RCC 7860 (cell line): ENCODE measurements around the gene ABR.
"Not testable (repeated sequence)": the region's sequence is repeated elsewhere in the genome, so short reads cannot be mapped to it uniquely, and the experiment has no call there.

Experiments used
- DNase-seq: peaks from one replicate; pipeline ENCODE4 v3.0.0-alpha.2; 2015; ENCODE audit warnings: low spot score
- FAIRE-seq: peaks from 2 replicates; lab custom pipeline; 2012; peaks lifted over from hg19 to GRCh38; lab: Jason Lieb, UNC

ABR gene

GRCh38 chr17:1202291-1202690 is 22.5 kb upstream of the ABR start:
- FAIRE-seq (no peak), DNase-seq (no peak)

GRCh38 chr17:1201132-1201702 is 21.4 kb upstream of the ABR start:
- no peak for FAIRE-seq
- no peak for DNase-seq

GRCh38 chr17:1199271-1199743 is 19.5 kb upstream of the ABR start:
- DNase-seq, FAIRE-seq: not testable (repeated sequence)

- no peak for DNase-seq
- no peak for FAIRE-seq
Measured at GRCh38 chr17:1197781-1198490, 18.2 kb upstream of the ABR start.

- no peak for FAIRE-seq
- DNase-seq: no peak
Measured at GRCh38 chr17:1197379-1197778, 17.6 kb upstream of the ABR start.

- no peak for FAIRE-seq
Measured at GRCh38 chr17:1196946-1197345, 17.2 kb upstream of the ABR start.

GRCh38 chr17:1192911-1193699 is 13.3 kb upstream of the ABR start:
- DNase-seq (no peak), FAIRE-seq (no peak)

More at GRCh38 chr17:1196946-1197345, 17.2 kb upstream of the ABR start:
- DNase-seq: no peak

GRCh38 chr17:1190751-1191331 is 11.1 kb upstream of the ABR start:
- FAIRE-seq: no peak
- DNase-seq: peak; percentile 5

- FAIRE-seq (no peak), DNase-seq (no peak)
Measured at GRCh38 chr17:1188812-1189504, 9.2 kb upstream of the ABR start.

GRCh38 chr17:1186923-1187771 is 7.4 kb upstream of the ABR start:
- DNase-seq (peak; percentile 63), FAIRE-seq (no peak)

- DNase-seq (peak; percentile 10), FAIRE-seq (no peak)
Measured at GRCh38 chr17:1186214-1186820, 6.5 kb upstream of the ABR start.

- FAIRE-seq (no peak), DNase-seq (peak; percentile 67)
Measured at GRCh38 chr17:1183171-1183873, 3.5 kb upstream of the ABR start.

GRCh38 chr17:1182811-1183170 is 3.0 kb upstream of the ABR start:
- no peak for DNase-seq
- no peak for FAIRE-seq

- DNase-seq: no peak
- no peak for FAIRE-seq
Measured at GRCh38 chr17:1181753-1182137, 2.0 kb upstream of the ABR start.

- no peak for DNase-seq
Measured at GRCh38 chr17:1180958-1181752, 1.4 kb upstream of the ABR start.

GRCh38 chr17:1179112-1179817 is 516 bp downstream of the ABR start:
- FAIRE-seq (no peak), DNase-seq (no peak)

More at GRCh38 chr17:1180958-1181752, 1.4 kb upstream of the ABR start:
- FAIRE-seq: no peak

GRCh38 chr17:1177016-1177700 is 2.6 kb downstream of the ABR start:
- FAIRE-seq: no peak
- DNase-seq: no peak
